ENCODE data around the gene HAUS5. TPM values are rescaled to one million over a fixed set of nuclear protein-coding genes. Genes with fewer than 3 reads are reported as not detected.
"Not testable (repeated sequence)": the region's sequence is repeated elsewhere in the genome, so short reads cannot be mapped to it uniquely, and the experiment has no call there.

The HAUS5 gene
- 1 to 10 TPM; 7.9 to 8.3 TPM for total RNA-seq
- long read RNA-seq, donor 1, full-length matches to known transcripts, result 4 of 6 reads
- long read RNA-seq, donor 1, partial matches to known transcripts, result 1 of 6 reads
- long read RNA-seq, donor 1, other reads (novel, unspliced or antisense), result 1 of 6 reads
- long read RNA-seq, donor 2, full-length matches to known transcripts, result 13 of 16 reads
- long read RNA-seq, donor 2, partial matches to known transcripts, result 1 of 16 reads
- long read RNA-seq, donor 2, other reads (novel, unspliced or antisense), result 2 of 16 reads

GRCh38 chr19:35612559-35613321 lies at the start of gene HAUS5:
HAUS5 (plus strand) TSS chr19:35612735; CDS start chr19:35612795, 60 bp downstream.
- intact Hi-C loops (cut with DNase I), result no loop called here
- DNase-seq (ENCODE audit: low spot score), result peak; percentile 98

DNA sequence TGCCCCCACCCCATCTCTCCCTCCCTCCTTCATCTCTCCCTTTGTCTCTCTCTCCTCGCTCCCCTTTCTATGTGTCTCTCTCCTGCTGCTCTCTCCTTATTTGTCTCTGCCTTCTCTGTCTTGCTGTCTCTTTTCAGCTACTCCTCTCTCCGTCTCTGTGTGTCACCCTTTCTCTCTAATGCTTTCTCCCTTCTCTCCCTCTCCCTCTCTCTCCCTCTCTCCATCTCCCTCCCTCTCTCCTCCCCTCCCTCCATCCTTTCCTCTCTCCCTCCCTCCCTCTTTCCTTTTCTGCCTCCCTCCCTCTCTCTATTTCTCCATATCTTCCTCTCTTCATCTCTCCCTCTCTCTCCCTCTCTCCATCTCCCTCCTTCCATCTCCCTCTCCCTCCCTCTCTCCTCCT lies 49.8 kb upstream of the HAUS5 start:
- DNase-seq (ENCODE audit: low spot score), result no peak
- intact Hi-C loops (cut with DNase I), result no loop called here

DNA sequence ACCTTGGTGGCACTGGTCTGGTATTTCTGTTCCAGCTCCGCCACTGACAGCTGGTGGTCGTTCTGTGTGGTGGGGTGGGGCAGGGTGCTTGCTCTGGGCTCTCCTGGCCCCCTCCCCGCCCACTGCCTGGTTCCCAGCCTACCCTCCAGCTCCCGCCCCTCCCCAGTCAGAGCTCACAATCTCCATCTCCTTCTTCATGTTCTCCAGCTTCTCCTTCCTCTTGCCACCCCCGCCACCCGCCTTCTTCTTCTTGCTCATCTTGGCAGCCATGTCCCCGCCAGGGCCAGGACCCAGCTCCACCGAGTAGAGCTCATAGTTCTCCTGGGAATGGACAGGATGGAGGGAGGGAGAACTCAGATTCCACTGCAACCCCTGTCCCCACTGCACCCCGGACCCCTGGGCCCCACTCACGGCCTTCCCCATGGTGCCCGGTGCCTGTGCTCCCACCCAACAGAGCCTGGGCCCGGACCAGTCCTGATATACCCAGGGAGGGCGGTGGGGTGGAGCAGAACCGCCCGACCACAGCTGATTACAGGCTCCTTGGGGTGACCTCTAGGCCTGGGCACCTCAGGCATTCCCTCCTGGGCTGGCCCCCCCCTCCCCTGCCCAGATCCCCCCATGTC lies 49.2 kb upstream of the HAUS5 start, which contains the start of gene ATP4A:
Gene ATP4A, minus strand, starts transcription at position 452 of the 623 bp plus-strand sequence. Its CDS starts 29 bp downstream, at position 423.
- no peak for DNase-seq (ENCODE audit: low spot score)
- intact Hi-C loops (cut with DNase I), result no loop called here

DNA sequence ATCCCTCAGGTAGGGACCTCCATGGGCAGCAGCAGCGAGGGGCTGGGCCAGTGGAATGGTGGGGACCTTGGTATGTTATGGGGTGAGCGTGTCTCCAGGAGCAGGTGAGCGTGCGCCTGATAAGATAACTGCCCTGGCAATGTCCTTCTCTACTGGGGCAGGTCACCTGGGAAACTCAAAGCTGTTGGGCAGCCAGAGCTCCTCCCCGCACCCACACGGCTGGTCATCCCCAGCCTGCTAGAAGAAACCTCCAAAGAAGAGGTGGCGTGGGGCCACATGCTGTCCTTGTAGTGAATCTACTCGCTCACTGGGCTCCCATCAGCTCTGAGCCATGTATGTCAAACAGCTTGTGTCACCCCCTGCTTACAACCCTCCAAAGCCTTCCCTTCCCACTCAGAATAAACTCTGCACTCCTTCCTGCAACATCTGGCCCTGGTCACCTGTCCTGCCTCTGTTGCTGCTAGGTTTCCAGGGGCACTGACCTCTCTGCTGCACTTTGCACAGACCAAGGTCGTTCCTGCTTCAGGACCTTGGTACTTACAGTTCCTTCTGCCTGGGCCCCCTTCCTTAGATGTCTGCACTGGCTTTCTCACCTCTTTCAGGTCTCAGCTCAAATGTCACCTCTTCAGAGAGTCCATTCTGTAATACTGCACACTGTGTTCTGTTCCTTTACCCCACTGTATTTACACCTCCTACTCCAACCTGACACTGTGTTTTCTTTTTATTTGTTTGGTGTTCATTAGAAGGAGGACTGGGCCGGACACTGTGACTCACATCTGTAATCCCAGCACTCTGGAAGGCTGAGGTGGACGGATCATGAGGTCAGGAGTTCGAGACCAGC lies 47.3 kb upstream of the HAUS5 start:
- intact Hi-C loops (cut with DNase I), result no loop called here
- no peak for DNase-seq (ENCODE audit: low spot score)

DNA sequence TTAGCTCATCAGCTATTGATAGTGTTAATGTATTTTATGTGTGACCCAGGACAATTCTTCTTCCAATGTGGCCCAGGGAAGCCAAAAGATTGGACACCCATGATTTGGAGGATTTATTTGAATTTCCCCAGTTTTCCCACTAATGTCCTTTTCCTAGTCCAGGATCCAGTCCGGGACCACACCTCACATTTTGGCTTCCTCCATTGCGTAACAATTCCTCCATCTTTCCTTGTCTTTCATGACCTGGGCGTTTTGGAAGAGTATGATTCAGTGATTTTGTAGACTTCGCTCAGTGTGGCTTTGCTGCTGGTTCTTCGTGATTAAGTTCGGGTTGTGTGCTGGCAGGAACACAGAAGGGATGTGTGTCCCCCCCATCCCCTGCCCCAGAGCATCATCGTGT lies 45.8 kb upstream of the HAUS5 start:
- no peak for DNase-seq (ENCODE audit: low spot score)
- intact Hi-C loops (cut with DNase I), result no loop called here

GRCh38 chr19:35569281-35569781 lies 43.2 kb upstream of the HAUS5 start:
- intact Hi-C loops (cut with DNase I), result no loop called here
- DNase-seq (ENCODE audit: low spot score), result peak; percentile 41

- DNase-seq (ENCODE audit: low spot score), result no peak
Observed at GRCh38 chr19:35571406-35571965, 41.0 kb upstream of the HAUS5 start.

DNA sequence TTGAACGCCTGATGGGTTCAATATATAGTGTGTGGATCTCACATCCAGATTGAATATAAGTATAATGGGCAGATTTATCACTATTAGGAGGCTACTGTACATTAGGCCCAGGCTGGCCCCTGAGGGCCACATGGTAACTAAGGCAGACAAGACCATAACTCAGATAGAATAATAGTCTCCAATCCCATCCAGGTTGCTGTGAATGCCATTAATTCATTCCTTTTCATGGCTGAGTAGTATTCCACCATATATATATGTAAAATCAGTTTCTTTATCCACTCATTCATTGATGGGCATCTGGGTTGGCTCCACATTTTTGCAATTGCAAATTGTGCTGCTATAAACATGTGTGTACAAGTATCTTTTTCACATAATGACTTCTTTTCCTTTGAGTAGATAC lies 34.6 kb upstream of the HAUS5 start:
- intact Hi-C loops (cut with DNase I), result no loop called here
- no peak for DNase-seq (ENCODE audit: low spot score)

More at GRCh38 chr19:35571406-35571965, 41.0 kb upstream of the HAUS5 start:
- intact Hi-C loops (cut with DNase I), result no loop called here

DNA sequence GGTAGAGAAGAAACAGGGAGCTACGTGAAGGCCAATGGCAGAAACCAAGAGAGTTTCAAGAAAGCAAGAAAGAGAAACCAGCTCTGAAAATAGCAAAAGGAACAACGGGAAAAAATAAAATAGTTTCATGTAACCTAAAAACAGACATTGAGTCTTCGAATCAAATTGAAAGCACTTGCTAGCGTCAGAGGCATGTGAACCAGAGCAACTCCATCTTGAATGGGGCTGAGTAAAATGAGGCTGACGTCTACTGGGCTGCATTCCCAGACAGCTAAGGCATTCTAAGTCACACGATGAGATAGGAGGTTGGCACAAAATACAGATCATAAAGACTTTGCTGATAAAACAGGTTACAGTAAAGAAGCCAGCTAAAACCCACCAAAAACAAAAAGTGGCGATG lies 33.8 kb upstream of the HAUS5 start:
- intact Hi-C loops (cut with DNase I), result no loop called here
- no peak for DNase-seq (ENCODE audit: low spot score)

GRCh38 chr19:35582760-35583159 lies 29.8 kb upstream of the HAUS5 start:
- intact Hi-C loops (cut with DNase I), result no loop called here

GRCh38 chr19:35585848-35586247 lies 26.7 kb upstream of the HAUS5 start, which contains the start of gene PMIS2:
PMIS2 (plus strand) TSS chr19:35586173; CDS start chr19:35586260, 87 bp downstream.
- DNase-seq (ENCODE audit: low spot score), result no peak
- intact Hi-C loops (cut with DNase I), result no loop called here

More at GRCh38 chr19:35582760-35583159, 29.8 kb upstream of the HAUS5 start:
- no peak for DNase-seq (ENCODE audit: low spot score)

- intact Hi-C loops (cut with DNase I), result no loop called here
Observed at GRCh38 chr19:35587321-35587720, 25.2 kb upstream of the HAUS5 start.

DNA sequence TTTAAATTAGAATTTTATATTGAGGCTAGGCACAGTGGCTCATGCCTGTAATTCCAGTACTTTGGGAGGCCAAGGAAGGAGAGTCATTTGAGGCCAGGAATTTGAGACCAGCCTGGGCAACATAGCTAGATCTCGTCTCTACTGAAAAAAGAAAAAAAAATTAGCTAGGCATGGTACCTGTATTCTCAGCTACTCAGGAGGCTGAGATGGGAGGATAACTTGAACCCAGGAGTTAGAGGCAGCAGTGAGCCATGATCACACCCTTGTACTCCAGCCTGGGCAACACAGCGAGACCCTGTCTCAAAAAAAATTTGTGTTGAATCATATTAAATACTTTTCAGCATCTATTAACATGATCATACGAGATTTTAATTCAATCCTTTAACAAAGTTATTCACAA lies 21.7 kb upstream of the HAUS5 start:
- no peak for DNase-seq (ENCODE audit: low spot score)
- intact Hi-C loops (cut with DNase I), result no loop called here

More at GRCh38 chr19:35587321-35587720, 25.2 kb upstream of the HAUS5 start:
- no peak for DNase-seq (ENCODE audit: low spot score)

- intact Hi-C loops (cut with DNase I), result no loop called here
- DNase-seq (ENCODE audit: low spot score), result no peak
Observed at GRCh38 chr19:35592226-35592625, 20.3 kb upstream of the HAUS5 start.

DNA sequence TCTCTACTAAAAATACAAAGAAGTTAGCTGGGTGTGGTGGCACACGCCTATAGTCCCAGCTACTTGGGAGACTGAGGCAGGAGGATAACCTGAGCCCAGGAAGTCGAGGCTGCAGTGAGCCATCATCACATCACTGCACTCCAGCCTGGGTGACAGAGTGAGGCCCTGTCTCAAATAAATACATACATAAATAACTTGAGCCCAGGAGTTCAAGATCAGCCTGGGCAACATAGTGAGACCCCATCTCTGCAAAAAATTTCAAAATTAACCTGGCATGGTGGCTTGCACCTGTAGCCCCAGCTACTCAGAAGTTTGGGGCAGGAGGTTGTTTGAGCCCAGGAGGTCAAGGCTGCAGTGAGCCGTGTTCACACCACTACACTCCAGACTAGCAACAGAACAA lies 17.5 kb upstream of the HAUS5 start:
- DNase-seq (ENCODE audit: low spot score); intact Hi-C loops (cut with DNase I): not testable (repeated sequence)

GRCh38 chr19:35595928-35596327 lies 16.6 kb upstream of the HAUS5 start:
- intact Hi-C loops (cut with DNase I), result no loop called here
- no peak for DNase-seq (ENCODE audit: low spot score)

GRCh38 chr19:35596366-35596999 lies 16.1 kb upstream of the HAUS5 start:
- intact Hi-C loops (cut with DNase I), result no loop called here
- no peak for DNase-seq (ENCODE audit: low spot score)

- intact Hi-C loops (cut with DNase I), result no loop called here
Observed at GRCh38 chr19:35601971-35602370, 10.6 kb upstream of the HAUS5 start.

More at GRCh38 chr19:35601971-35602370, 10.6 kb upstream of the HAUS5 start:
- DNase-seq (ENCODE audit: low spot score), result no peak
